ENCODE measurements around the gene ZNF787. TPM values are rescaled to one million over a fixed set of nuclear protein-coding genes. Genes with fewer than 3 reads are reported as not detected.

The ZNF787 gene
- total and polyA plus RNA-seq, 10 of the 15 experiments (the other 5 are each of a cell fraction or from before 2014, with no cell fraction given), result 0.23 to 39.9 (median 4.1) TPM

- TF ChIP-seq ZNF592 (IDR thresholded peaks at IDR 0.05), result no peak
- peak; percentile 45 for TF ChIP-seq RELA (IDR thresholded peaks at IDR 0.05; ENCODE audit: borderline replicate concordance, partially characterized antibody)
- TF ChIP-seq EP300 (IDR thresholded peaks at IDR 0.05; ENCODE audit: borderline replicate concordance in 1 of 2, control insufficient read depth in 1 of 2, low read depth in 2 of 2, low read length in 2 of 2), result no peak
- TF ChIP-seq CREM (IDR thresholded peaks at IDR 0.05; ENCODE audit: low read depth), result peak; percentile 44
- peak; percentile 71 for TF ChIP-seq NRF1 (conservative IDR thresholded peaks at IDR 0.05; ENCODE audit: low read depth, low read length)
- peak; percentile 78 for TF ChIP-seq CHD2 (IDR thresholded peaks at IDR 0.05; ENCODE audit: borderline replicate concordance, low read depth, low read length)
- TF ChIP-seq KLF5 (IDR thresholded peaks at IDR 0.05; ENCODE audit: partially characterized antibody), result peak; percentile 28
- TF ChIP-seq NFIC (IDR thresholded peaks at IDR 0.05; ENCODE audit: low read depth, low read length), result no peak
- TF ChIP-seq ZBTB11 (CRISPR knock-in tag; IDR thresholded peaks at IDR 0.05), result peak; percentile 40; the same call in 1 of the 2 replicates
- TF ChIP-seq SUPT20H (IDR thresholded peaks at IDR 0.05; ENCODE audit: borderline replicate concordance, control insufficient read depth, low read depth, low read length), result no peak
- peak; percentile 75 for TF ChIP-seq POLR2A (IDR thresholded peaks at IDR 0.05; ENCODE audit: low read depth, low read length)
- TF ChIP-seq SIN3A (IDR thresholded peaks at IDR 0.05; ENCODE audit: low read depth, low read length), result 0 out of 2 replicates have a peak, but pooled peaks have one; percentile 69
- peak; percentile 48; the same call in 1 of the 2 replicates for TF ChIP-seq STAT1 (conservative IDR thresholded peaks at IDR 0.05)
- no peak for TF ChIP-seq ATF2 (IDR thresholded peaks at IDR 0.05; ENCODE audit: low read length)
- TF ChIP-seq ZNF384 (IDR thresholded peaks at IDR 0.05; ENCODE audit: borderline replicate concordance, low read depth, low read length), result no peak
- TF ChIP-seq LARP7 (IDR thresholded peaks at IDR 0.05), result peak; percentile 21; the same call in 1 of the 2 replicates
- no peak; the same call in 1 of the 2 replicates for TF ChIP-seq MTA2 (IDR thresholded peaks at IDR 0.05; ENCODE audit: low read depth)
- 0 out of 2 replicates have a peak, but pooled peaks have one; percentile 32 for TF ChIP-seq DPF2 (IDR thresholded peaks at IDR 0.05)
- no peak for TF ChIP-seq BCL11A (IDR thresholded peaks at IDR 0.05; ENCODE audit: low read depth, low read length)
- TF ChIP-seq EGR1 (IDR thresholded peaks at IDR 0.05; ENCODE audit: borderline replicate concordance in 1 of 2, low read depth in 2 of 2, low read length in 2 of 2), result peak in 1 of 2 experiments; percentile 74; a peak in 2 of 3 replicates
- TF ChIP-seq NR2F1 (conservative IDR thresholded peaks at IDR 0.05), result peak; percentile 83
Observed at GRCh38 chr19:56121180-56122167, at the start of gene ZNF787 (continued).

Data from GM12878 (cell line).